ENCODE data around the gene SUSD6.

Gene SUSD6

DNA sequence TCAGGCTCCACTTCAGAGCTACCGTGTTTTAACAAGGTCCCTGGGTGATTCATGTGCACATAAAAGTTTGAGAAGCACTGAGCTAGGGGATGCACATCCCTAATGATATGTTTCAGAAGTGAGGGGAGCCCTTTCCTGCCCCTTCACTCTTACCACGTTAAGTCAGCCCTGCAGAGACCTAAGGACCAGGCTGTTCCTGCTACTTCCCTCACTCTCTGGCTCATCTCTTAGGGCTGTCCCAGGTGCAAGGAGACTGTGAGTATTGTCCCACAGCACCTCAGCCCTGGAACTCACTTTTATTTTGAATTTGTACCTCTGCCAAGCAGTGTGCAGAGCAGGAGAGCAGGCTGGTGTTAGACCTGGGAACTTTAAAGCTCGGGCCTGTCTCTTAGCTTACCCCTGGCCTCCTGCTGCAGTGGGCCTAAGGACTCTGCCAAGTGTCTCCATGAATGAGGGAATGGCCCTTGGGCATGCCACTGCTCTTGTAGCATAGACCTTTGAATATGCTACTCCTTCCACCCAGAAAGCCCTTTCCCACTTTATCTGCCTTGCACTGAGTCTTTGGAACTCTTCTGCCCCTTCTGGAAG, 11.0 kb upstream of the SUSD6 start:
- Histone ChIP-seq H3K9ac (ENCODE audit: insufficient read length) (no peak overlapping the region), H3K27ac (no peak overlapping the region), H3K36me3 (ENCODE audit: insufficient read depth, low read length) (no peaks in the 10 kb centered on the region), H3K9me3 (ENCODE audit: low read depth, low read length) (no peaks in the 10 kb centered on the region), H3K4me3 (no peak overlapping the region)
- DNase-seq (ENCODE audit: low read depth, low spot score) = no peak
- TF ChIP-seq EZH2 (IDR thresholded peaks at IDR 0.05) = no peak
- no peak for TF ChIP-seq FOXP2 (optimal IDR thresholded peaks at IDR 0.05; ENCODE audit: control extremely low read depth, extremely low read length, insufficient read depth)
- TF ChIP-seq POLR2AphosphoS5 (IDR thresholded peaks at IDR 0.05; ENCODE audit: borderline replicate concordance, low read depth, low read length) = no peak

DNA sequence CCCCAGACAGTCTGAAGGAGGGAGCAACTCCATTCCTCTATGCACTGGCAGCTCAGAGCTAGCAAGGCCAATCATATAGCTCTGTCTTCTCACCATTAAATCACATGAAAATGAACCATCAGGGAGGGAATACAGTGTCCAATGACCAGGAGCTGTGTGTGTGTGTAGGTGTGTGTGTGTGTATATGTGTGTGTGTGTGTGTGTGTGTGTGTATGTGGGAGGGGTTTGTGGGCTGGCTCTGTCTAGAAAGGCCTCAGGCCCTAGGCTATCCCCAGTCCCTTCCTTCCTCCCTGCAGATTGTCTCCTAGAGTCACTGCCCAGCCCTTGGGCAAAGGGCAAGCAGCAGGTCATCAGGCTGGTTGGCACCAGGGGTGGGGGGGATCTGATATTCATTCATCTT, 5.7 kb upstream of the SUSD6 start:
- H3K9ac ChIP-seq (ENCODE audit: insufficient read length) = no peak overlapping the region
- no peaks in the 10 kb centered on the region for H3K9me3 ChIP-seq (ENCODE audit: low read depth, low read length)
- DNase-seq (ENCODE audit: low read depth, low spot score) = no peak
- H3K36me3 ChIP-seq (ENCODE audit: insufficient read depth, low read length) = no peaks in the 10 kb centered on the region
- no peak overlapping the region for H3K27ac ChIP-seq
- TF ChIP-seq POLR2AphosphoS5 (IDR thresholded peaks at IDR 0.05; ENCODE audit: borderline replicate concordance, low read depth, low read length) = no peak
- no peak for TF ChIP-seq EZH2 (IDR thresholded peaks at IDR 0.05)
- no peak for TF ChIP-seq FOXP2 (optimal IDR thresholded peaks at IDR 0.05; ENCODE audit: control extremely low read depth, extremely low read length, insufficient read depth)
- H3K4me3 ChIP-seq = no peak overlapping the region

DNA sequence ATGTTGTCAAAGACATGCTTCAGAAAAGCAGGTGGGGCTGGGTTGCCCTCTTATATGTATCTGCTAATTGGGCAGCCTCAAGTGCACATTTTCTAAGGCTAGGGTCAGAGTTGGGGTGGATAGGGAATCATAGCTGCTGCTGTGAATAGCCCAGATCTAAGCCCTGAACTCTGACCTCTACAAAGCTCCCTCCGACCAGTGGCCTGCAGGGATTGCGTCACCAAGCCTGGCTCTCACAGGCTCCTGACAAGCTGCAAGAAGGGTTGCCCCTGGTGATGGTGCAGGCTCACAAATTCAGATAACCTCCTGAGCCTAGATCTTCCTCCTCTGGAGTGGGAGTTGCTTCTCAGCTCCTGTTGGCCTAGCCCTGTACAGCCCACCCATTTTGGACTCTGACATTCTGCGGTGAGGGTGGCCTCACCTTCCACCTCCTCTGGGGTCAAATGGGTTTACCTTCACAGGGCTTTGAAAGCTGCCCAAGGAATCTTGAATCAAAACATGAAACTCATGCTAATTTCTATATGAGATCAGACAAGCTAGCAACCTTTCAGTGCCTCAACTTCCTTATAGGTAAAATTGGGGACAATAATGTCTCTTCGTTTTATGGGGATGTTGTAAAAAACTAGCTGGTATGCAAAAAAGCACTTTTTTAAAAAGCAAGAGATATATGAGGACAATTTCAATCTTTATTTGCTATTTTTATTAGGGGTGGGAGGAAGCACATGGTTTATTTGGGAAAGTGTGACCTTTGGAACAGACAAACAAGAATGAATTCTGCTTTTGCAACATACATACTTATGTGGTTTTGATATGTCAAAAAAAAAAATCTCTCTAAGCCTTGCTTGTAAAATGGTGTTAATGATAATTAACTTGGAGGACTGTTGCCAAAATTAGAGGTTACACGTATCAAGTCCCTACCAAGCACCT, 4.9 kb upstream of the SUSD6 start:
- DNase-seq (ENCODE audit: low read depth, low spot score) = no peak
- H3K27ac ChIP-seq = no peak overlapping the region
- no peaks in the 10 kb centered on the region for H3K36me3 ChIP-seq (ENCODE audit: insufficient read depth, low read length)
- no peak overlapping the region for H3K9ac ChIP-seq (ENCODE audit: insufficient read length)
- TF ChIP-seq EZH2 (IDR thresholded peaks at IDR 0.05) = no peak
- TF ChIP-seq FOXP2 (optimal IDR thresholded peaks at IDR 0.05; ENCODE audit: control extremely low read depth, extremely low read length, insufficient read depth) = no peak
- TF ChIP-seq POLR2AphosphoS5 (IDR thresholded peaks at IDR 0.05; ENCODE audit: borderline replicate concordance, low read depth, low read length) = no peak
- no peaks in the 10 kb centered on the region for H3K9me3 ChIP-seq (ENCODE audit: low read depth, low read length)
- 0 out of 2 replicates have a peak overlapping the region, but pooled peaks have one; percentile 5 for H3K4me3 ChIP-seq

DNA sequence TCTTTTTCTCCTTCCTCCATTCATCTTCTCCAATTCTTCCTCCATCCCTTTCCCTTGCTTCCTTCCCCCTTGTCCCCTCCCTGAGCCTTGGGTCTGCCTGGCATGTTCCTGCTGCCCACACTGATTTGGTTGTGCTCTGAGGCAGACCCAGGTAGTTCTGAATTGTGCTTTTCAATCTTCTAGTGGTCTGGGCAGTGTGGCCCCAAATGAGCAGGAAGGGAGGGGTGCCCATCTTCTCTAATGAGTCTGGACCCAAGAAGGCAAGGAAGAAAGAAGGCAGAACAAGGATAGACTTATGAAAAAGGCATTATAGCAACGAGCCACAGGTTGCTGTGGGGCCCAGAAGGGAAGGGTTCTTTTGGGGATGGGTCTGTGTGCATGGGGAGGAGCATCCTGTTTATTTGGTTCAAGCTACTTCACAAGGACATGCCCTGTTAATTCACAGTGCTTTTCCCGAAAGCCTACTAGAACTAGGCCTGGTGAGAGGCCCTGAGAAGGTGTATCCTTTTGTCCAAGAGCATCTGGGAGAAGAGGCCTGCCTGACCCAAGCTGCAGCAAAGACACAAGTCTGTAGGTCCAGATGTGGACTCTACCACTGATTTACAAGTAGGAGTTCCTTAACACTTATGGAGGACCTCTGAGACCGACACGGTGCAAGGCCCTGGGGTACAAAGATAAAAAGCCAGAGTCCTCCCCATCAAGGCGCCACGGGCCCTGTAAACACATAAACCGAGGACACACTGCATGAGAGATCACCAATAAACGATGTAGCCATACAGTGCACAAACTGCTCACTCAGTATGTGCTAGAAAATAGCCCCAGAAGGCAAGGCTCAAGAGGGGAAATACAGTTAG, 1.1 kb upstream of the SUSD6 start:
- DNase-seq (ENCODE audit: low read depth, low spot score) = no peak
- Histone ChIP-seq H3K36me3 (ENCODE audit: insufficient read depth, low read length) (no peaks in the 10 kb centered on the region), H3K27ac (peak overlapping the region; percentile 86), H3K4me3 (peak overlapping the region; percentile 96), H3K9ac (ENCODE audit: insufficient read length) (peak overlapping the region; percentile 81), H3K9me3 (ENCODE audit: low read depth, low read length) (no peaks in the 10 kb centered on the region)
- no peak for TF ChIP-seq FOXP2 (optimal IDR thresholded peaks at IDR 0.05; ENCODE audit: control extremely low read depth, extremely low read length, insufficient read depth)
- TF ChIP-seq POLR2AphosphoS5 (IDR thresholded peaks at IDR 0.05; ENCODE audit: borderline replicate concordance, low read depth, low read length) = no peak
- TF ChIP-seq EZH2 (IDR thresholded peaks at IDR 0.05) = no peak

DNA sequence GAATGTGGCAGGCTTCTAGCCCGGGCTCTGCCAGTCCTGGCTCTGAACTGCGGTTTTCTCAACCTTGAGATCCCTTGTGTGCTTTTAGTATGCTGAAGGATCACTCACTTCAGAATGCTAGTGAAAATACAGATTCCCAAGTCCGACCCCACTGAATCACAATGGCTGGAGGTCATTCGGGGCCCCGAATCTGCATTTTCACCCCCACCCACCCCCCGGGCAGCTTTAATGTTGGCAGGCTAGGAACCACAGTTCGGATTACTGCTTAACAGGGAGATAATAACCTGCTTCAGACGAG, 573 bp upstream of the SUSD6 start:
- DNase-seq (ENCODE audit: low read depth, low spot score) = no peak
- TF ChIP-seq FOXP2 (optimal IDR thresholded peaks at IDR 0.05; ENCODE audit: control extremely low read depth, extremely low read length, insufficient read depth) (no peak), POLR2AphosphoS5 (IDR thresholded peaks at IDR 0.05; ENCODE audit: borderline replicate concordance, low read depth, low read length) (no peak), EZH2 (IDR thresholded peaks at IDR 0.05) (no peak)
- Histone ChIP-seq H3K4me3 (peak overlapping the region; percentile 96), H3K9me3 (ENCODE audit: low read depth, low read length) (no peaks in the 10 kb centered on the region), H3K9ac (ENCODE audit: insufficient read length) (peak overlapping the region; percentile 81), H3K36me3 (ENCODE audit: insufficient read depth, low read length) (no peaks in the 10 kb centered on the region), H3K27ac (peak overlapping the region; percentile 86)

DNA sequence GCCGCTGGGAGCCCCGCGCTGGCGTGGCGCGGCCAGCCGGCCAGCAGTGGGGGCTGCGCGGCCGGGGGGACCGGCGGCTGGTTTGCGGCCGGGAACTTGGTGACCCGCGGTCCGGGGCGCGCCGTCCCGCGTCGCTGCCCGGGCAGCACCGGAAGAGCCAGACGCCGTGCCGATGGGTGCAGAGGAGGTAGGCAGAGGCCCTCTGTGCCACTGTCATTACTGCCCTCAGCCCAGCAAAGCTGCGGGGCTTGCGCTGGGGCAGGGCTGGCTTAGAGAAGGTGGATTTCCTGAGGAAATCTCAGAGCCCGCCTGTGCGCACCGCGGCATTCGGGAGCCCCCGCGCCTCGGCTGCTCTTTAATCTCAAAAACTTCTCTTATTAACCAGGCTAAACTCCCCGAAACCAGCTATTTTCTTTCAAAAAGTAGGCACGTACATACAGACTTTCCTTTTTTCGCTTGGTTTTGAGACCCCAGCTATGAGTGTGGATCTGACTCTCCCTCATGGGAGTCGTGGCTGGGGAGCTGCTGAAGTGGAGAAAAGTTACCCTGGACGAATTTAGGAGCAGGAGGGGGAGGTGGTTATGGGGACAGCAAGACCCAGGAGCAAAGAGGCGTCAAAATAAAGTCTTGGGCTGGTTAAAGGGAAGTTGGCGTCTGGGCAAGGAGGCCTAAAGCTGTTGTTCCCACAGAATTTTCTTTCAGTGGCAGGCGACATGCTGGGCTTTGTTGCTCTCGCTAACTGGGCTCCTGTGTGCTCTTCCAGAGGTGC, 802 bp downstream of the SUSD6 start:
- Histone ChIP-seq H3K9me3 (ENCODE audit: low read depth, low read length) (no peaks in the 10 kb centered on the region), H3K4me3 (peak overlapping the region; percentile 93), H3K36me3 (ENCODE audit: insufficient read depth, low read length) (no peaks in the 10 kb centered on the region), H3K9ac (ENCODE audit: insufficient read length) (peak overlapping the region; percentile 88), H3K27ac (0 out of 2 replicates have a peak overlapping the region, but pooled peaks have one; percentile 31)
- DNase-seq (ENCODE audit: low read depth, low spot score) = no peak
- TF ChIP-seq POLR2AphosphoS5 (IDR thresholded peaks at IDR 0.05; ENCODE audit: borderline replicate concordance, low read depth, low read length) (no peak), FOXP2 (optimal IDR thresholded peaks at IDR 0.05; ENCODE audit: control extremely low read depth, extremely low read length, insufficient read depth) (no peak), EZH2 (IDR thresholded peaks at IDR 0.05) (no peak)

DNA sequence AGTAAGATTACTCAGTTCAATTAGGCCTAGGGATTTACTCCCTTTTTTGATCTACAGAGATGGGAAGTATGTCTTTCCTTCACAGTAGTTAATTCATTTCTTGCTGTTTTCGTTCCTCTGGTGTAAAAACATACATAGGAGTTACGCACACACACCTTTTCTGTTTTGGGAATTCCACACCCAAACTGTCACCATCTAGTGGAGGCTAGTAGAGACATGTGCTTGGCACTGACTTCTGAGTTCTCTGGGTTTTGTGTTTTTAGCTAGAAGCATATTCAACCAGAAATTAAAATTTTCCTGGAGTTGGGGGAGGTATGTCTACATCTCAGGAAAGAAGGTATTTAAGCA, 1.4 kb downstream of the SUSD6 start:
- no peaks in the 10 kb centered on the region for H3K36me3 ChIP-seq (ENCODE audit: insufficient read depth, low read length)
- TF ChIP-seq EZH2 (IDR thresholded peaks at IDR 0.05) = no peak
- no peak for TF ChIP-seq POLR2AphosphoS5 (IDR thresholded peaks at IDR 0.05; ENCODE audit: borderline replicate concordance, low read depth, low read length)
- no peak overlapping the region; the same call in 1 of the 2 replicates for H3K27ac ChIP-seq
- H3K9ac ChIP-seq (ENCODE audit: insufficient read length) = peak overlapping the region; percentile 88
- no peaks in the 10 kb centered on the region for H3K9me3 ChIP-seq (ENCODE audit: low read depth, low read length)
- DNase-seq (ENCODE audit: low read depth, low spot score) = no peak
- H3K4me3 ChIP-seq = peak overlapping the region; percentile 93
